GM12892 (cell line): ENCODE measurements around the gene ATP2A1.
A peak's percentile ranks its signal among the peaks of the same experiment; 100 is the strongest.

Experiments
- POLR2A ChIP-seq: IDR thresholded peaks from 2 replicates; pipeline ENCODE4 v1.6.1; 2011; ENCODE audit warnings: low read depth, low read length, control low read depth
- TAF1 ChIP-seq: IDR thresholded peaks from 2 replicates; pipeline ENCODE4 v1.6.1; 2011; ENCODE audit warnings: low read depth, mild to moderate bottlenecking, control low read depth, low read length, borderline replicate concordance

DNA sequence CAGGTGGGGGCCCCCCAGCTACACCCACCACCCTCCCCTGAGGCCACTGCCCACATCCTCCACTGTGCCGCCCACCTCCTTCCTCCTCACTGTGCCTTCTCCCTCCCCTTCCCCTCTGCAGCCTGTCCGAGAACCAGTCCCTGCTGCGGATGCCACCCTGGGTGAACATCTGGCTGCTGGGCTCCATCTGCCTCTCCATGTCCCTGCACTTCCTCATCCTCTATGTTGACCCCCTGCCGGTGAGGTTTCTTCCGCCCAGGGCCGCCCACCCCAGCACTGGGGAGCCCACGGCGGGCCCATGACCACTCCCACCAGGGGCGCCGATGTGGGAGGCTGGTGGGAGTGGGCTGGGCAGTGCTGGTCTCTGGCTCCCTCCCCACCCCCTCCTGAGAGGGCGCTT lies 24.6 kb downstream of the ATP2A1 start:
- 0 out of 2 replicates have a peak, but pooled peaks have one; percentile 18 for TF ChIP-seq POLR2A
- TF ChIP-seq TAF1 = no peak
